ENCODE results near the gene FBXO41.

DNA sequence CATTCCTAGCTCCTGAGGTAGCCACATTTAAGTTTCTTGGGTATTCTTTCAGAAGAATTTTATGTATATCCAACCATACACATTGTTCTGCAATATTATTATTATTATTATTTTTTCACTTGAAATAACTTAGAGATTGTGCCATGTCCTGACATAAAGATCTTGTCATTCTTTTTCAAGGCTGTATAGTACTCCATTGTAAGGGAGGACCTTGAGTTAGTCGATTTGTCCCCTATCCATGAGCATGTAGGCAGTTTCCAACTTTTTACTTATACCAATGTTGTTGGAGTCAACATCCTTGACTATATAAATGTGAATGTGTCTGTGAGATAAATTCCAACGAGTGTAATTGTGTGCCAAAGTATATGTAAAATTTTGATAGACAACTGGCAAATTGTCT, 10.0 kb upstream of the FBXO41 start:
- no peak for TF ChIP-seq TCF7L2 (IDR thresholded peaks at IDR 0.05; ENCODE audit: borderline replicate concordance, extremely low read depth, insufficient read depth, insufficient read length)
- TF ChIP-seq SP1 (IDR thresholded peaks at IDR 0.05; ENCODE audit: low read depth): no peak
- TF ChIP-seq POLR2A (IDR thresholded peaks at IDR 0.05; ENCODE audit: borderline replicate concordance, extremely low read depth, insufficient read depth, insufficient read length): no peak
- no peak for TF ChIP-seq ZBTB33 (IDR thresholded peaks at IDR 0.05; ENCODE audit: extremely low read depth, insufficient replicate concordance, low read length)
- no peak for TF ChIP-seq CTCF (IDR thresholded peaks at IDR 0.05 in 2 of 3, conservative IDR thresholded peaks at IDR 0.05 in 1 of 3; ENCODE audit: borderline replicate concordance in 1 of 3, insufficient read depth in 1 of 3, low read depth in 2 of 3, low read length in 2 of 3)
- TF ChIP-seq YY1 (IDR thresholded peaks at IDR 0.05; ENCODE audit: extremely low read depth, insufficient replicate concordance, low read depth, low read length): no peak
- no peak for TF ChIP-seq JUND (IDR thresholded peaks at IDR 0.05)
- no peak for TF ChIP-seq EZH2 (IDR thresholded peaks at IDR 0.05)
